HepG2 (cell line): ENCODE results near the gene PLRG1. TPM values are rescaled to one million over a fixed set of nuclear protein-coding genes. Genes with fewer than 3 reads are reported as not detected.

Experiments
- AFF4 ChIP-seq: sonication (generic); formaldehyde crosslinking; IDR thresholded peaks from 2 replicates; pipeline ENCODE4 v1.4.0; 2020; ENCODE audit warnings: missing genetic modification reagents
- ATM ChIP-seq: fragments of 450-650 bp; IDR thresholded peaks from 2 replicates; pipeline ENCODE4 v1.7.1; 2017; ENCODE audit warnings: mild to moderate bottlenecking, borderline replicate concordance
- CCAR2 ChIP-seq: fragments of 200-400 bp; formaldehyde crosslinking; optimal IDR thresholded peaks from 2 replicates; pipeline ENCODE3; 2018; ENCODE audit warnings: low read depth, mild to moderate bottlenecking, low read length, moderate library complexity
- DNMT1 ChIP-seq: sonication (generic); formaldehyde crosslinking; IDR thresholded peaks from 2 replicates; pipeline ENCODE4 v1.5.1; 2020; ENCODE audit warnings: mild to moderate bottlenecking, missing genetic modification reagents
- GATAD2A ChIP-seq: IDR thresholded peaks from 2 replicates; pipeline ENCODE4 v1.6.1; 2016
- KDM5B ChIP-seq: sonication (generic); formaldehyde crosslinking; IDR thresholded peaks from 2 replicates; pipeline ENCODE4 v1.4.0; 2020; ENCODE audit warnings: missing genetic modification reagents, mild to moderate bottlenecking, borderline replicate concordance
- PHF8 ChIP-seq: sonication (generic); formaldehyde crosslinking; IDR thresholded peaks from 2 replicates; pipeline ENCODE4 v1.5.0; 2020; ENCODE audit warnings: missing genetic modification reagents
- PPARG ChIP-seq: conservative IDR thresholded peaks from 2 replicates; pipeline ENCODE4 v1.6.1; 2016; ENCODE audit warnings: missing biosample characterization, missing genetic modification reagents
- REL ChIP-seq: sonication (generic); formaldehyde crosslinking; conservative IDR thresholded peaks from 2 replicates; pipeline ENCODE4 v1.8.0; 2022; ENCODE audit warnings: mild to moderate bottlenecking, missing genetic modification reagents, moderate library complexity
- ZBTB44 ChIP-seq: sonication (generic); formaldehyde crosslinking; IDR thresholded peaks from 2 replicates; pipeline ENCODE4 v1.4.0; 2020; ENCODE audit warnings: missing genetic modification reagents
- ZFP36L2 ChIP-seq: sonication (generic); formaldehyde crosslinking; IDR thresholded peaks from 2 replicates; pipeline ENCODE4 v1.4.0; 2020; ENCODE audit warnings: missing genetic modification reagents
- ZFP37 ChIP-seq: sonication (generic); formaldehyde crosslinking; IDR thresholded peaks from 2 replicates; pipeline ENCODE4 v1.4.0; 2020; ENCODE audit warnings: missing genetic modification reagents, borderline replicate concordance
- ZNF263 ChIP-seq: sonication (generic); formaldehyde crosslinking; IDR thresholded peaks from 2 replicates; pipeline ENCODE4 v1.4.0; 2020; ENCODE audit warnings: missing genetic modification reagents
- polyA plus RNA-seq, 8 experiments: library from polyadenylated mRNA; depleted of rRNA in 3 of 8; stranded (reverse) in 7 of 8; unstranded in 1 of 8; fragments of >200 nt; fragmentation: Illumina TruSeq in 4 of 8; extraction: Trizol in 4 of 8; gene quantifications; 2 replicates each; pipeline versions ENCODE4 v1.2.1 to v1.2.3, GENCODE V29; 2011 to 2016; ENCODE audit warnings: low read depth in 4 of 8, missing spikeins in 1 of 8, mixed read lengths in 1 of 8; ENCODE audit not compliant: insufficient read depth in 1 of 8
- total RNA-seq, 5 experiments: library from RNA; depleted of rRNA; stranded (reverse); fragments of >200 nt; fragmentation: Illumina TruSeq; extraction: Trizol; gene quantifications; 2 replicates each; pipeline ENCODE4 v1.2.3, GENCODE V29; 2016; ENCODE audit warnings: low read depth in 1 of 5
- TF ChIP-seq, protein P1 (sequence below): sonication (generic); formaldehyde crosslinking; IDR thresholded peaks from 2 replicates; pipeline ENCODE4 v1.4.0; 2020; ENCODE audit warnings: mild to moderate bottlenecking, missing genetic modification reagents
- TF ChIP-seq, protein P2 (sequence below): sonication (generic); formaldehyde crosslinking; IDR thresholded peaks from 2 replicates; pipeline ENCODE4 v1.4.0; 2020; ENCODE audit warnings: mild to moderate bottlenecking, missing genetic modification reagents
- TF ChIP-seq, protein P3 (sequence below): sonication (generic); formaldehyde crosslinking; IDR thresholded peaks from 2 replicates; pipeline ENCODE4 v1.5.0; 2020; ENCODE audit warnings: mild to moderate bottlenecking, low read depth, missing genetic modification reagents, borderline replicate concordance

PLRG1 gene
- total and polyA plus RNA-seq, 2 of the 13 experiments (the other 11 are each of a cell fraction or from before 2014, with no cell fraction given): 77.3 to 110 TPM

GRCh38 chr4:154577324-154577723 lies 27.1 kb upstream of the PLRG1 start (continued):
- TF ChIP-seq, protein P1, sequence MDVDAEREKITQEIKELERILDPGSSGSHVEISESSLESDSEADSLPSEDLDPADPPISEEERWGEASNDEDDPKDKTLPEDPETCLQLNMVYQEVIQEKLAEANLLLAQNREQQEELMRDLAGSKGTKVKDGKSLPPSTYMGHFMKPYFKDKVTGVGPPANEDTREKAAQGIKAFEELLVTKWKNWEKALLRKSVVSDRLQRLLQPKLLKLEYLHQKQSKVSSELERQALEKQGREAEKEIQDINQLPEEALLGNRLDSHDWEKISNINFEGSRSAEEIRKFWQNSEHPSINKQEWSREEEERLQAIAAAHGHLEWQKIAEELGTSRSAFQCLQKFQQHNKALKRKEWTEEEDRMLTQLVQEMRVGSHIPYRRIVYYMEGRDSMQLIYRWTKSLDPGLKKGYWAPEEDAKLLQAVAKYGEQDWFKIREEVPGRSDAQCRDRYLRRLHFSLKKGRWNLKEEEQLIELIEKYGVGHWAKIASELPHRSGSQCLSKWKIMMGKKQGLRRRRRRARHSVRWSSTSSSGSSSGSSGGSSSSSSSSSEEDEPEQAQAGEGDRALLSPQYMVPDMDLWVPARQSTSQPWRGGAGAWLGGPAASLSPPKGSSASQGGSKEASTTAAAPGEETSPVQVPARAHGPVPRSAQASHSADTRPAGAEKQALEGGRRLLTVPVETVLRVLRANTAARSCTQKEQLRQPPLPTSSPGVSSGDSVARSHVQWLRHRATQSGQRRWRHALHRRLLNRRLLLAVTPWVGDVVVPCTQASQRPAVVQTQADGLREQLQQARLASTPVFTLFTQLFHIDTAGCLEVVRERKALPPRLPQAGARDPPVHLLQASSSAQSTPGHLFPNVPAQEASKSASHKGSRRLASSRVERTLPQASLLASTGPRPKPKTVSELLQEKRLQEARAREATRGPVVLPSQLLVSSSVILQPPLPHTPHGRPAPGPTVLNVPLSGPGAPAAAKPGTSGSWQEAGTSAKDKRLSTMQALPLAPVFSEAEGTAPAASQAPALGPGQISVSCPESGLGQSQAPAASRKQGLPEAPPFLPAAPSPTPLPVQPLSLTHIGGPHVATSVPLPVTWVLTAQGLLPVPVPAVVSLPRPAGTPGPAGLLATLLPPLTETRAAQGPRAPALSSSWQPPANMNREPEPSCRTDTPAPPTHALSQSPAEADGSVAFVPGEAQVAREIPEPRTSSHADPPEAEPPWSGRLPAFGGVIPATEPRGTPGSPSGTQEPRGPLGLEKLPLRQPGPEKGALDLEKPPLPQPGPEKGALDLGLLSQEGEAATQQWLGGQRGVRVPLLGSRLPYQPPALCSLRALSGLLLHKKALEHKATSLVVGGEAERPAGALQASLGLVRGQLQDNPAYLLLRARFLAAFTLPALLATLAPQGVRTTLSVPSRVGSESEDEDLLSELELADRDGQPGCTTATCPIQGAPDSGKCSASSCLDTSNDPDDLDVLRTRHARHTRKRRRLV (CRISPR knock-in tag): no peak
- no peak for TF ChIP-seq REL (CRISPR knock-in tag)
- no peak for TF ChIP-seq ZFP37 (CRISPR knock-in tag)
- TF ChIP-seq PPARG (CRISPR knock-in tag): peak; percentile 87
- peak; percentile 98 for TF ChIP-seq GATAD2A (CRISPR knock-in tag)
- TF ChIP-seq PHF8: no peak
- no peak for TF ChIP-seq ZNF263 (CRISPR knock-in tag)
- no peak for TF ChIP-seq DNMT1 (CRISPR knock-in tag)
- TF ChIP-seq AFF4: no peak
- TF ChIP-seq ATM: no peak
- no peak; the same call in 1 of the 2 replicates for TF ChIP-seq ZFP36L2 (CRISPR knock-in tag)
- TF ChIP-seq, protein P2, sequence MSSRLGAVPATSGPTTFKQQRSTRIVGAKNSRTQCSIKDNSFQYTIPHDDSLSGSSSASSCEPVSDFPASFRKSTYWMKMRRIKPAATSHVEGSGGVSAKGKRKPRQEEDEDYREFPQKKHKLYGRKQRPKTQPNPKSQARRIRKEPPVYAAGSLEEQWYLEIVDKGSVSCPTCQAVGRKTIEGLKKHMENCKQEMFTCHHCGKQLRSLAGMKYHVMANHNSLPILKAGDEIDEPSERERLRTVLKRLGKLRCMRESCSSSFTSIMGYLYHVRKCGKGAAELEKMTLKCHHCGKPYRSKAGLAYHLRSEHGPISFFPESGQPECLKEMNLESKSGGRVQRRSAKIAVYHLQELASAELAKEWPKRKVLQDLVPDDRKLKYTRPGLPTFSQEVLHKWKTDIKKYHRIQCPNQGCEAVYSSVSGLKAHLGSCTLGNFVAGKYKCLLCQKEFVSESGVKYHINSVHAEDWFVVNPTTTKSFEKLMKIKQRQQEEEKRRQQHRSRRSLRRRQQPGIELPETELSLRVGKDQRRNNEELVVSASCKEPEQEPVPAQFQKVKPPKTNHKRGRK (CRISPR knock-in tag): no peak
- no peak for TF ChIP-seq KDM5B (CRISPR knock-in tag)
- TF ChIP-seq, protein P3, sequence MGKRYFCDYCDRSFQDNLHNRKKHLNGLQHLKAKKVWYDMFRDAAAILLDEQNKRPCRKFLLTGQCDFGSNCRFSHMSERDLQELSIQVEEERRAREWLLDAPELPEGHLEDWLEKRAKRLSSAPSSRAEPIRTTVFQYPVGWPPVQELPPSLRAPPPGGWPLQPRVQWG (CRISPR knock-in tag): no peak
- TF ChIP-seq CCAR2: no peak
- 0 out of 2 replicates have a peak, but pooled peaks have one; percentile 57 for TF ChIP-seq ZBTB44 (CRISPR knock-in tag)
